Endothelial cell of umbilical vein (primary cell): ENCODE measurements around the gene ZMAT5.

Source experiments
- CTCF ChIP-seq, 2 donors: IDR thresholded peaks; 1 replicate in 1 of 2; 2 replicates in 1 of 2; pipeline ENCODE4 v1.5.1; 2011; ENCODE audit warnings: low read length in 2 of 2, mild to moderate bottlenecking in 2 of 2, moderate library complexity in 2 of 2, control low read depth in 1 of 2, inconsistent platforms in 1 of 2, low read depth in 1 of 2; ENCODE audit not compliant: insufficient read depth in 1 of 2; ENCODE audit errors: extremely low read depth in 1 of 2
- EZH2 ChIP-seq: IDR thresholded peaks from 2 replicates; pipeline ENCODE4 v1.6.1; 2012; ENCODE audit warnings: borderline replicate concordance, low read depth, mild to moderate bottlenecking, moderate library complexity, low read length, inconsistent platforms; ENCODE audit not compliant: severe bottlenecking
- FOS ChIP-seq: IDR thresholded peaks from 2 replicates; pipeline ENCODE4 v1.6.1; 2011; ENCODE audit warnings: mild to moderate bottlenecking, low read length, moderate library complexity, borderline replicate concordance; ENCODE audit not compliant: insufficient read depth
- GATA2 ChIP-seq: IDR thresholded peaks from 2 replicates; pipeline ENCODE4 v1.7.0; 2011; ENCODE audit warnings: low read depth, mild to moderate bottlenecking, moderate library complexity, mixed read lengths, low read length; ENCODE audit not compliant: insufficient read length, insufficient read depth
- JUN ChIP-seq: IDR thresholded peaks from 2 replicates; pipeline ENCODE4 v1.6.1; 2011; ENCODE audit warnings: borderline replicate concordance, low read depth; ENCODE audit not compliant: insufficient read length, insufficient read depth
- MAX ChIP-seq: IDR thresholded peaks from 2 replicates; pipeline ENCODE4 v1.6.1; 2011; ENCODE audit not compliant: insufficient read depth, insufficient read length
- MYC ChIP-seq: IDR thresholded peaks from one replicate; pipeline ENCODE4 v1.6.1; 2011; ENCODE audit warnings: mild to moderate bottlenecking, low read depth, low read length
- POLR2A ChIP-seq: IDR thresholded peaks from 2 replicates; pipeline ENCODE4 v1.6.1; 2012; ENCODE audit warnings: low read depth, mild to moderate bottlenecking, control low read depth, low read length
- POLR2AphosphoS5 ChIP-seq: IDR thresholded peaks from 2 replicates; pipeline ENCODE4 v1.6.1; 2012; ENCODE audit warnings: low read depth, mild to moderate bottlenecking, control low read depth, low read length, moderate library complexity; ENCODE audit not compliant: insufficient read depth

- TF ChIP-seq GATA2 (no peak), CTCF (IDR thresholded peaks at IDR 0.05; ENCODE audit: extremely low read depth in 1 of 2, insufficient read depth in 1 of 2, low read depth in 1 of 2, low read length in 2 of 2) (no peak), EZH2 (no peak), MAX (no peak), POLR2A (no peak), FOS (no peak), POLR2AphosphoS5 (no peak), JUN (no peak), MYC (no peak)
Observed at GRCh38 chr22:29740216-29740615, 26.6 kb downstream of the ZMAT5 start.
